SU-DHL-6 (cell line): ENCODE data around the gene MSX2.

Experiments used
- H2AFZ ChIP-seq: fragments of 200-600 bp; sonication (generic); 2 replicates; pipeline ENCODE4 v1.6.1; 2014; ENCODE audit warnings: low read depth, mild to moderate bottlenecking, moderate library complexity, mixed read lengths, antibody characterized with exemption, low read length; ENCODE audit not compliant: severe bottlenecking
- H3F3A ChIP-seq: fragments of 200-600 bp; shearing (Covaris generic); 2 replicates; pipeline ENCODE4 v1.6.0; 2016; ENCODE audit warnings: antibody characterized with exemption, mild to moderate bottlenecking; ENCODE audit not compliant: insufficient read depth
- H3K27ac ChIP-seq: fragments of 200-600 bp; sonication (generic); 2 replicates; pipeline ENCODE4 v1.5.1; 2016; ENCODE audit warnings: low read depth, mild to moderate bottlenecking, low read length, moderate library complexity, mixed read lengths
- H3K27me3 ChIP-seq: fragments of 200-600 bp; sonication (generic), shearing (Covaris generic); 2 replicates; pipeline ENCODE4 v1.6.0; 2014; ENCODE audit warnings: mild to moderate bottlenecking, low read length
- H3K36me3 ChIP-seq: fragments of 200-600 bp; sonication (generic); 2 replicates; pipeline ENCODE4 v1.6.1; 2014; ENCODE audit warnings: mild to moderate bottlenecking, low read length, mixed read lengths
- H3K4me2 ChIP-seq: fragments of 300-600, 200-600 bp; shearing (Covaris generic), sonication (generic); 2 replicates; pipeline ENCODE4 v1.6.0; 2014; ENCODE audit warnings: low read length, low read depth, mild to moderate bottlenecking; ENCODE audit not compliant: poor library complexity, severe bottlenecking
- H3K4me3 ChIP-seq: fragments of 200-600 bp; sonication (generic); 2 replicates; pipeline ENCODE4 v1.5.1; 2014; ENCODE audit warnings: antibody characterized with exemption, low read length, mild to moderate bottlenecking, mixed read lengths; ENCODE audit not compliant: insufficient read depth, poor library complexity, severe bottlenecking
- H3K79me2 ChIP-seq: fragments of 200-600 bp; sonication (generic); 2 replicates; pipeline ENCODE4 v1.6.1; 2014; ENCODE audit warnings: mild to moderate bottlenecking, low read length, moderate library complexity; ENCODE audit not compliant: insufficient read depth
- H3K9ac ChIP-seq: fragments of 200-600 bp; sonication (generic); 2 replicates; pipeline ENCODE4 v1.7.0; 2014; ENCODE audit warnings: mild to moderate bottlenecking, low read length
- H3K9me2 ChIP-seq: fragments of 200-600 bp; sonication (generic); replicated peaks from 2 replicates; pipeline ENCODE4 v1.6.1; 2014; ENCODE audit warnings: low read length; ENCODE audit not compliant: insufficient read depth
- H3K9me3 ChIP-seq: fragments of 200-600 bp; sonication (generic); 2 replicates; pipeline ENCODE4 v1.6.1; 2014; ENCODE audit warnings: low read length, mixed read lengths; ENCODE audit not compliant: insufficient read depth
- H4K20me1 ChIP-seq: fragments of 200-600 bp; sonication (generic); 2 replicates; pipeline ENCODE4 v1.6.1; 2014; ENCODE audit warnings: low read depth, mild to moderate bottlenecking, antibody characterized with exemption, low read length, moderate library complexity, mixed read lengths
- EZH2phosphoT487 ChIP-seq: fragments of 200-600 bp; sonication (generic), shearing (Covaris generic); conservative IDR thresholded peaks from 2 replicates; pipeline ENCODE4 v1.6.1; 2018; ENCODE audit warnings: mild to moderate bottlenecking, antibody characterized with exemption, low read length, moderate library complexity, mixed read lengths
- TF ChIP-seq, protein P1 (sequence below): fragments of 200-600 bp; sonication (generic); IDR thresholded peaks from one replicate; pipeline ENCODE4 v1.5.1; 2017; ENCODE audit warnings: antibody characterized with exemption, mild to moderate bottlenecking, low read length, moderate library complexity; ENCODE audit not compliant: insufficient read depth, poor library complexity, severe bottlenecking

MSX2 gene

DNA sequence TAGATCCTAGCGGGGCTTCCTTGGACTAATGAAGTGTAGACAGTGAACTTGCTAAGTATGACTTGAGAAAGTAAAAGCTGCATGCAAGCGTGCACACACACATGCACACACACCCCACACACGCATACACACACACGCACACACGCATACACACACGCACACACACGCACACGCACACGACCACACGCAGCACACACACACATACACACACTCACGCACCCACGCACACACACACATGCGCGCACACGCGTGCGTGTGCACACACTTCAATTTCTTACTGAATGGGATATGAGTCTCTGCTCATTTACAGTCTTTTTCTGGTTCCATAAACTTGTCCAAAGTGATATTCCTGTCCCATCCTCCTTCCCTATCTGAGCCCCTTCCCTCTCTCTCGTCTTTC, 41.2 kb downstream of the MSX2 start:
- Histone ChIP-seq H3K9ac (no peak overlapping the region), H3K9me3 (no peaks in the 10 kb centered on the region), H3K36me3 (no peaks in the 10 kb centered on the region), H3K4me2 (no peak overlapping the region), H3K9me2 (no peaks in the 10 kb centered on the region), H3K27ac (no peak overlapping the region), H3K79me2 (no peaks in the 10 kb centered on the region), H3K27me3 (no peaks in the 10 kb centered on the region), H2AFZ (no peak overlapping the region), H3K4me3 (no peak overlapping the region), H4K20me1 (no peaks in the 10 kb centered on the region), H3F3A (no peaks in the 10 kb centered on the region)
- no peak for TF ChIP-seq EZH2phosphoT487
- TF ChIP-seq, protein P1, sequence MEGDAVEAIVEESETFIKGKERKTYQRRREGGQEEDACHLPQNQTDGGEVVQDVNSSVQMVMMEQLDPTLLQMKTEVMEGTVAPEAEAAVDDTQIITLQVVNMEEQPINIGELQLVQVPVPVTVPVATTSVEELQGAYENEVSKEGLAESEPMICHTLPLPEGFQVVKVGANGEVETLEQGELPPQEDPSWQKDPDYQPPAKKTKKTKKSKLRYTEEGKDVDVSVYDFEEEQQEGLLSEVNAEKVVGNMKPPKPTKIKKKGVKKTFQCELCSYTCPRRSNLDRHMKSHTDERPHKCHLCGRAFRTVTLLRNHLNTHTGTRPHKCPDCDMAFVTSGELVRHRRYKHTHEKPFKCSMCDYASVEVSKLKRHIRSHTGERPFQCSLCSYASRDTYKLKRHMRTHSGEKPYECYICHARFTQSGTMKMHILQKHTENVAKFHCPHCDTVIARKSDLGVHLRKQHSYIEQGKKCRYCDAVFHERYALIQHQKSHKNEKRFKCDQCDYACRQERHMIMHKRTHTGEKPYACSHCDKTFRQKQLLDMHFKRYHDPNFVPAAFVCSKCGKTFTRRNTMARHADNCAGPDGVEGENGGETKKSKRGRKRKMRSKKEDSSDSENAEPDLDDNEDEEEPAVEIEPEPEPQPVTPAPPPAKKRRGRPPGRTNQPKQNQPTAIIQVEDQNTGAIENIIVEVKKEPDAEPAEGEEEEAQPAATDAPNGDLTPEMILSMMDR, result no peak

DNA sequence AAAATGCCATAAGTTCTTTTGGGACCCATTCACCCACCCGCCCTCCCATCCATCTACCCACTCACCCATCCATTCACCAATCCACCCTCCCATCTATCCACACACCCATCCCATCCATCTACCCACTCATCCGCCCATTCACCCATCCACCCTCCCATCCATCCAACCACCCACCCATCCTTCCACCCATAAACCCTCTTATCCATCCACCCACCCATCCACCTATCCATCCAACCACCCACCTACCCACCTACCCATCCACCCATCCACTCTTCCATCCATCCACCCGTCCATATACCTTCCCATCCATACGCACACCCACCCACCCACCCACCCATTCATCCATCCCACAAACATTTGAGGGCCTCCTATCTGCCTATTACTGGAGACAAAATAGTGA, 43.3 kb downstream of the MSX2 start:
- Histone ChIP-seq H3K4me3 (no peak overlapping the region), H3K27ac (no peak overlapping the region), H3K27me3 (no peaks in the 10 kb centered on the region), H4K20me1 (no peaks in the 10 kb centered on the region), H3F3A (no peaks in the 10 kb centered on the region), H2AFZ (no peak overlapping the region), H3K9me2 (no peaks in the 10 kb centered on the region), H3K79me2 (no peaks in the 10 kb centered on the region), H3K9ac (no peak overlapping the region), H3K36me3 (no peaks in the 10 kb centered on the region), H3K9me3 (no peaks in the 10 kb centered on the region), H3K4me2 (no peak overlapping the region)
- TF ChIP-seq, protein P1, result no peak
- no peak for TF ChIP-seq EZH2phosphoT487

DNA sequence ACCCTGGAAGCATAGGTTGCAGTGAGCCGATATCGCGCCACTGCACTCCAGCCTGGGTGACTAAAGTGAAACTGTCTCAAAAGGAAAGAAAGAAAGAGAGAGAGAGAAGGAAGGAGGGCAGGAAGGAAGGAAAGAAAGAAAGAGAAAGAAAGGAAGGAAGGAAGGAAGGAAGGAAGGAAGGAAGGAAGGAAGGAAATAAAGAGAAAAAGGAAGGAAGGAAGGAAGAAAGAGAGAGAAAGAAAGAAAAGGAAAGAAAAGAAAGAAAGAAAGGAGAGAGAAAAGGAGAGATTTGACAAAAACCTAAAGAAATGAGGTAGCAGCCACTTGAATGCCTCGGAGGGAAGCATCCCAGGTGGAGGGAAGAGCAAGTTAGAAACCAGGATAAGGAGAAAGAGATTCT, 44.6 kb downstream of the MSX2 start:
- no peaks in the 10 kb centered on the region for H3K27me3 ChIP-seq
- TF ChIP-seq EZH2phosphoT487, result no peak
- TF ChIP-seq, protein P1, result no peak
- H2AFZ ChIP-seq, result no peak overlapping the region
- H3K36me3 ChIP-seq, result no peaks in the 10 kb centered on the region
- no peaks in the 10 kb centered on the region for H3K9me2 ChIP-seq
- no peaks in the 10 kb centered on the region for H3F3A ChIP-seq
- H3K9ac ChIP-seq, result no peak overlapping the region
- H4K20me1 ChIP-seq, result no peaks in the 10 kb centered on the region
- no peak overlapping the region for H3K4me2 ChIP-seq
- no peak overlapping the region for H3K4me3 ChIP-seq
- H3K27ac ChIP-seq, result no peak overlapping the region
- H3K79me2 ChIP-seq, result no peaks in the 10 kb centered on the region
- no peaks in the 10 kb centered on the region for H3K9me3 ChIP-seq

DNA sequence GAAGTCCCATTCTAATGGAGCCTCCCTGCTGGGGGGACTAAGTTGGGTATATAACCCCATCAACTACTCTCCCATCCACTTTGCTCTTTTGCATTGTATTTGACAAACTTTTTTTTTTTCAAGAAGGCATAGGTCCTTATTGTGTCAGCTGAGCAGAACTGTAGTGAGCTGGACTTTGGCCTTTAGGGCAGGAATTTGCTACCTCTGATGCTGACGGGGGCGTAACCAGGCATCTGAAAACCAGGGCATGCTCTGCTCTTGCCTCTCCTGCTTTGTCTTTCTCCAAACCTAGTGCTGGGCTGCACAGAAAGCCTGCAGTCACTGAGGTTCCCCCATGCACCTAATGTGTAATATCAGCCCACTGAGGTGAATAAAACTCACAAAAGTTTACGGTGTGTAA, 49.0 kb downstream of the MSX2 start:
- TF ChIP-seq, protein P1, result no peak
- no peak for TF ChIP-seq EZH2phosphoT487
- Histone ChIP-seq H3K36me3 (no peaks in the 10 kb centered on the region), H3K9me3 (no peaks in the 10 kb centered on the region), H3K9me2 (no peaks in the 10 kb centered on the region), H3K4me3 (no peak overlapping the region), H3K79me2 (no peaks in the 10 kb centered on the region), H4K20me1 (no peaks in the 10 kb centered on the region), H3F3A (no peaks in the 10 kb centered on the region), H3K9ac (no peak overlapping the region), H2AFZ (no peak overlapping the region), H3K27ac (no peak overlapping the region), H3K27me3 (no peaks in the 10 kb centered on the region), H3K4me2 (no peak overlapping the region)
